Calu3 (cell line): Measurements from ENCODE around the gene SYNE1. TPM values are rescaled to one million over a fixed set of nuclear protein-coding genes. Genes with fewer than 3 reads are reported as not detected.

ENCODE experiments used
- BruUV-seq: library from RNA; stranded (reverse); fragments of 400-500 nt; replicated peaks from 2 replicates; lab custom pipeline; 2021; lab: Mats Ljungman, UMichigan
- CTCF ChIA-PET: fragments of 300-600 bp; sonication (Branson Sonifier 250); formaldehyde crosslinking; loops from one replicate; lab custom pipeline; 2022; ENCODE audit warnings: antibody characterized with exemption; lab: Charles Lee
- DNase-seq: peaks from one replicate; pipeline ENCODE4 v3.0.0; 2022
- H3K27ac Mint-ChIP-seq: one replicate; pipeline ENCODE4 v1.8.0; 2022; ENCODE audit warnings: mixed read lengths; ENCODE audit not compliant: unreplicated experiment
- H3K27me3 Mint-ChIP-seq: one replicate; pipeline ENCODE4 v1.8.0; 2022; ENCODE audit warnings: mixed read lengths; ENCODE audit not compliant: unreplicated experiment
- H3K36me3 Mint-ChIP-seq: one replicate; pipeline ENCODE4 v1.8.0; 2022; ENCODE audit warnings: mild to moderate bottlenecking, moderate library complexity, mixed read lengths; ENCODE audit not compliant: insufficient read depth, unreplicated experiment
- H3K4me1 Mint-ChIP-seq: one replicate; pipeline ENCODE4 v1.8.0; 2022; ENCODE audit warnings: mild to moderate bottlenecking, low read depth, mixed read lengths; ENCODE audit not compliant: unreplicated experiment
- H3K4me3 Mint-ChIP-seq: one replicate; pipeline ENCODE4 v1.8.0; 2022; ENCODE audit warnings: mild to moderate bottlenecking, low read depth, moderate library complexity, mixed read lengths; ENCODE audit not compliant: unreplicated experiment
- H3K9me3 Mint-ChIP-seq: one replicate; pipeline ENCODE4 v1.8.0; 2022; ENCODE audit warnings: low read depth, mixed read lengths; ENCODE audit not compliant: unreplicated experiment
- CTCF ChIP-seq: fragments of 200-600 bp; IDR thresholded peaks from one replicate; pipeline ENCODE4 v1.8.0; 2022; ENCODE audit warnings: antibody characterized with exemption; ENCODE audit not compliant: unreplicated experiment
- intact Hi-C: fragments of 100-400 bp; cut with micrococcal nuclease; formaldehyde crosslinking; loops from one replicate; pipeline ENCODE4 v1.10.0; 2022; ENCODE audit not compliant: unreplicated experiment
- total RNA-seq: library from RNA; stranded (reverse); gene quantifications from 2 replicates; pipeline ENCODE4 v1.2.3, GENCODE V29; 2022

The SYNE1 gene
- total RNA-seq, 1 experiment from 2014 or later = 28.1 TPM

DNA sequence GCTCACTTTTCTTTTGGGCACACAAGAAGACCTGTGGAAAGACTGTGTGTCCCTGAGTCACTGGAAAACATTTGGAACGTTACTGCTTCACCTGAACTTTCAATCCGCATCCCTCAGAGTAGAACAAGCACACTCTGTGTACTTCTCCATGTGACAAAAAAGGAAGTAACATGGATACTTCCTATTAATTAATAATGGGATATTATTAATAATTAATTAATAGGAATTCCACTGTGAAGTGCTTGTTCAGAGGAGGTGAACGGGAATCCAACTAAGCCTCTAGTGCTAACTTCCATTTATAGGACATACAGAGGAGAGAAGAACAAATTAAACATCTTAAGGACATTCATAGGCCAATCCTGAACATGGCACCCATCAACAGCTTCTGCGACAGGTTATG lies 407.8 kb downstream of the SYNE1 start:
- H3K27me3 Mint-ChIP-seq = no peaks in the 10 kb centered on the region

DNA sequence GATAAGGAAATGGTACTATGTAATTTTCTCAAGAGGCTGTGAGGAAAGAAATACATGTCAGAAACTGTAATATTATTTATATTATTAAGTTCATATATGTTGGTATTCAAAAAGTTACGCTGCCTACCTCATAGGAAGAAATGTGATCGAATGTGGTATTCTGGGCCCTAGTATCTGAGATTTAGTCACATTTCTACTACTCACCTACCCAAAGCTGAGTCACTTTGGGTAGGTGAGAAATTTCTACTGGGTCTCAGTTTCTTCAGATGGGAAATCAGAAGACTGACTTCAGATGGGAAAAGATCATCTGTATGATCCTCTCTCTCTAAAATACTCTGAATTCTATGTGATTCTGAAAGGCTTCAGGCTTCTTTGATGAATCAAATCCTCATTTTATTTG lies 411.0 kb downstream of the SYNE1 start:
- TF ChIP-seq CTCF = no peak
- Mint-ChIP-seq H3K4me1 (no peaks in the 10 kb centered on the region), H3K36me3 (no peaks in the 10 kb centered on the region), H3K4me3 (no peak overlapping the region), H3K9me3 (no peaks in the 10 kb centered on the region), H3K27me3 (no peaks in the 10 kb centered on the region), H3K27ac (no peak overlapping the region)
- intact Hi-C loops = no loop called here
- BruUV-seq = no TSS peak
- no peak for DNase-seq
- CTCF ChIA-PET = interaction anchor here (0.6 kb wide), 1 partner anchor 418 kb away, joined by 4 read pairs; no protein-coding TSS in a partner anchor

More for the DNA sequence above, 407.8 kb downstream of the SYNE1 start:
- intact Hi-C loops = no loop called here
- H3K36me3 Mint-ChIP-seq = no peaks in the 10 kb centered on the region
- no peak for DNase-seq
- no peak overlapping the region for H3K27ac Mint-ChIP-seq
- no peaks in the 10 kb centered on the region for H3K9me3 Mint-ChIP-seq
- no peak for TF ChIP-seq CTCF
- H3K4me3 Mint-ChIP-seq = no peak overlapping the region
- H3K4me1 Mint-ChIP-seq = no peaks in the 10 kb centered on the region
- CTCF ChIA-PET = no interaction called here
- no TSS peak for BruUV-seq

DNA sequence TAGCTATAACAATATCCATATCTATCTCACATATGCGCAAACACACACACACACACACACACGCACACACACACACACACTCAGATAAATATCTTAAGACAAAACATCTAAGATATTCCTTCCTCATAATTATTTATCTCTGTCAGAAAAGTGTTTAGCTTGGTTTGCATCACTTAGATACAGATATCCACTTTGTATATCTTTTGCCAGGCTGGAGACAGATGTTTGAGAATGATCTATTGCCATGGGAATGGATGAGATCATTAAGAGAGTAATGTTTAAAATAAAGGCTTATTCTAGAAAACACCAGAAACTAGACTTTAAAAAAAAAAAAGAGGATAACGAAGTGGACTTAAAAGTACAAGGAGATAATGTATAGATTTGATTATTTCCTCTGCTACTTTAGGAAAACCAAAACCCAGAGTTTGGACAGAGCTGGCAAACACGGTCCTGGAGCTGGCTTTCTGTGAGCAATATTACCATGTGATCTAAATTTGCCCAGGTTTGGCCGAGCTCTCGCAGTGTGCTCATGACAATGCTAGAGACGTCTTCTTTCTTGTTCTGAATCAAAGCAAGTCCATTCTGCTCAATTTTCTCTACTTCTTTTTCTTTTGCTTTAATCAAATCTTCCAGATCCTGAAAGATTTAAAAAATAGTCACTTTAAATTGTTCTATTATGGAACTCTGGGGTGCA lies 411.8 kb downstream of the SYNE1 start:
- no peak for DNase-seq
- Mint-ChIP-seq H3K36me3 (no peaks in the 10 kb centered on the region), H3K27ac (no peak overlapping the region), H3K27me3 (no peaks in the 10 kb centered on the region), H3K4me1 (no peaks in the 10 kb centered on the region), H3K4me3 (no peak overlapping the region), H3K9me3 (no peaks in the 10 kb centered on the region)
- TF ChIP-seq CTCF = no peak
- intact Hi-C loops = no loop called here
- no TSS peak for BruUV-seq
- CTCF ChIA-PET = no interaction called here

GRCh38 chr6:152223636-152224035 lies 413.5 kb downstream of the SYNE1 start:
- Mint-ChIP-seq H3K36me3 (no peaks in the 10 kb centered on the region), H3K4me3 (no peak overlapping the region), H3K4me1 (no peaks in the 10 kb centered on the region), H3K27ac (no peak overlapping the region), H3K27me3 (no peaks in the 10 kb centered on the region), H3K9me3 (no peaks in the 10 kb centered on the region)
- DNase-seq = no peak
- CTCF ChIA-PET = no interaction called here
- no peak for TF ChIP-seq CTCF
- no TSS peak for BruUV-seq
- intact Hi-C loops = no loop called here
